B cell (primary cell): ENCODE results near the gene ADSS2.
"Not testable (repeated sequence)": the region's sequence is repeated elsewhere in the genome, so short reads cannot be mapped to it uniquely, and the experiment has no call there.

ENCODE experiments used
- CTCF ChIP-seq: fragments of 200-600 bp; IDR thresholded peaks from one replicate; pipeline ENCODE4 v1.8.0; 2022; ENCODE audit warnings: antibody characterized with exemption, mild to moderate bottlenecking
- EZH2 ChIP-seq: IDR thresholded peaks from 2 replicates; pipeline ENCODE4 v1.6.1; 2012; ENCODE audit warnings: borderline replicate concordance, low read depth, mild to moderate bottlenecking, moderate library complexity, low read length; ENCODE audit not compliant: insufficient read depth, poor library complexity, severe bottlenecking

GRCh38 chr1:244499484-244499883 is 47.8 kb upstream of the ADSS2 start:
- TF ChIP-seq CTCF, EZH2: not testable (repeated sequence)
